NCI-H345 (cell line): Measurements from ENCODE around the gene KRTAP4-6.
"Not testable (repeated sequence)": the region's sequence is repeated elsewhere in the genome, so short reads cannot be mapped to it uniquely, and the experiment has no call there.

Experiments
- DNase-seq: peaks from one replicate; lab custom pipeline; 2025; lab: John Stamatoyannopoulos, UW

KRTAP4-6 gene

GRCh38 chr17:41107941-41108450 lies 32.3 kb downstream of the KRTAP4-6 start:
- DNase-seq: no peak

DNA sequence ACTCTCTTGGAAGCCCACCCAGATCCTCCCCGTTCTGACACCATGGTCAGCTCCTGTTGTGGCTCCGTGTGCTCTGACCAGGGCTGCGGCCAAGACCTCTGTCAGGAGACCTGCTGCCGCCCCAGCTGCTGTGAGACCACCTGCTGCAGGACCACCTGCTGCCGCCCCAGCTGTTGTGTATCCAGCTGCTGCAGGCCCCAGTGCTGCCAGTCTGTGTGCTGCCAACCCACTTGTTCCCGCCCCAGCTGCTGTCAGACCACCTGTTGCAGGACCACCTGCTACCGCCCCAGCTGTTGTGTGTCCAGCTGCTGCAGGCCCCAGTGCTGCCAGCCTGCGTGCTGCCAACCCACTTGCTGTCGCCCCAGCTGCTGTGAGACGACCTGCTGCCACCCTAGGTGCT lies 35.0 kb downstream of the KRTAP4-6 start, which contains the start of gene KRTAP4-9:
Gene KRTAP4-9 (plus strand): TSS at position 43 of the 400 bp plus-strand sequence. CDS start 0 bp downstream, at position 43.
- not testable (repeated sequence) for DNase-seq

- DNase-seq: not testable (repeated sequence)
Measured at GRCh38 chr17:41104386-41105038, 35.8 kb downstream of the KRTAP4-6 start.

DNA sequence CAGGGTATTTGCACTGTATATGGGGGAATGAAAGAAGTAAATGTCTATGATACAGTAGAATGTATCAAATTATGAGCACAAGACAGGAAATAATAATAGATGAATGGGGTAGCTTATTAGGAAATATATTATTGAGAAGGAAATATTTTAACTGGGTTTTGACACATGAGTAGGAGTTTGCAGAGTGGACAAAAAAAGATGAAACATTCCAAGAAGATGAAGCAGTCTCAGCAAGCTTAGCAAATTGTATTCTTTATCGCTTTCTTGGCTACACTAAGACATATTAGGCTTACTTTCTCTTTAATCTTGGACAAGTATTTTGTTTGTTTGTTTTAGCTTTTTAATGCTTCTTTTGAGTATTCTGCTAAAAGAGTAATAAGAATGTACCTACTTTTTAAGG lies 36.4 kb downstream of the KRTAP4-6 start:
- DNase-seq: no peak

- no peak for DNase-seq
Measured at GRCh38 chr17:41101586-41102259, 38.6 kb downstream of the KRTAP4-6 start, which contains the start of gene KRTAP4-16. KRTAP4-16 (minus strand) TSS chr17:41102209; CDS start chr17:41102209, 0 bp downstream.

GRCh38 chr17:41099682-41100480 lies 40.5 kb downstream of the KRTAP4-6 start:
- DNase-seq: not testable (repeated sequence)

GRCh38 chr17:41098481-41098880 lies 41.9 kb downstream of the KRTAP4-6 start:
- no peak for DNase-seq

- DNase-seq: no peak
Measured at GRCh38 chr17:41098042-41098441, 42.3 kb downstream of the KRTAP4-6 start, which contains the start of gene KRTAP4-8. KRTAP4-8 (minus strand) TSS chr17:41098142; CDS start chr17:41098084, 58 bp downstream.

- DNase-seq: no peak
Measured at GRCh38 chr17:41096055-41096454, 44.3 kb downstream of the KRTAP4-6 start.
